ENCODE data around the gene ATG16L2. TPM values are rescaled to one million over a fixed set of nuclear protein-coding genes. Genes with fewer than 3 reads are reported as not detected.

Gene ATG16L2
- total RNA-seq, 1 donor from 2014 or later, result 51.0 TPM

DNA sequence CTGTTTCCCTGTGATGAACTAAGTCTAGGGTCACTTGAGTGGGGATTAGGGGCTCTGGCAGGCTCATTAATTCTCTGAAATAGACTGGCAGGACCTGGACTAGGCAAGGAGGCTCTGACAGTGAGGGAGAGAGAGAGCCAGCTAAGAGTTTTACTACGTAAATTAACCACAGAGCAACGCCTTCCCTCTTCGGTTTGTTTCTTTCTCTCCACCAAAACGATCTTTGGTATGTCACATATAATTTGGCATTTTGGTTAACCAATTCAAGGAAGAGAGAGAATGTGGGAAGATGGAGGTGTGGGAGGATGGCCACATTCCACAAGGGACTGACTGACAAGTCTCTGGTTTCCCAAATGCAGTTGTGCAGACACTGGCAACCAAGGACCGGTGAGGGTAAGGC lies 27.9 kb downstream of the ATG16L2 start:
- peaks cover 2% of the 10 kb centered on the region for H3K27me3 Mint-ChIP-seq (ENCODE audit: unreplicated experiment)
- TF ChIP-seq, protein P1, sequence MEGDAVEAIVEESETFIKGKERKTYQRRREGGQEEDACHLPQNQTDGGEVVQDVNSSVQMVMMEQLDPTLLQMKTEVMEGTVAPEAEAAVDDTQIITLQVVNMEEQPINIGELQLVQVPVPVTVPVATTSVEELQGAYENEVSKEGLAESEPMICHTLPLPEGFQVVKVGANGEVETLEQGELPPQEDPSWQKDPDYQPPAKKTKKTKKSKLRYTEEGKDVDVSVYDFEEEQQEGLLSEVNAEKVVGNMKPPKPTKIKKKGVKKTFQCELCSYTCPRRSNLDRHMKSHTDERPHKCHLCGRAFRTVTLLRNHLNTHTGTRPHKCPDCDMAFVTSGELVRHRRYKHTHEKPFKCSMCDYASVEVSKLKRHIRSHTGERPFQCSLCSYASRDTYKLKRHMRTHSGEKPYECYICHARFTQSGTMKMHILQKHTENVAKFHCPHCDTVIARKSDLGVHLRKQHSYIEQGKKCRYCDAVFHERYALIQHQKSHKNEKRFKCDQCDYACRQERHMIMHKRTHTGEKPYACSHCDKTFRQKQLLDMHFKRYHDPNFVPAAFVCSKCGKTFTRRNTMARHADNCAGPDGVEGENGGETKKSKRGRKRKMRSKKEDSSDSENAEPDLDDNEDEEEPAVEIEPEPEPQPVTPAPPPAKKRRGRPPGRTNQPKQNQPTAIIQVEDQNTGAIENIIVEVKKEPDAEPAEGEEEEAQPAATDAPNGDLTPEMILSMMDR (IDR thresholded peaks at IDR 0.05; ENCODE audit: unreplicated experiment), result no peak
- no peaks in the 10 kb centered on the region for H3K9me3 Mint-ChIP-seq (ENCODE audit: unreplicated experiment)
- H3K36me3 Mint-ChIP-seq (ENCODE audit: low read depth, unreplicated experiment), result peaks cover 37% of the 10 kb centered on the region
- no peak for DNase-seq (ENCODE audit: low spot score)
- no peak overlapping the region for H3K4me3 Mint-ChIP-seq (ENCODE audit: unreplicated experiment)
- no peak overlapping the region for H3K27ac Mint-ChIP-seq (ENCODE audit: unreplicated experiment)
- no peaks in the 10 kb centered on the region for H3K4me1 Mint-ChIP-seq (ENCODE audit: unreplicated experiment)

DNA sequence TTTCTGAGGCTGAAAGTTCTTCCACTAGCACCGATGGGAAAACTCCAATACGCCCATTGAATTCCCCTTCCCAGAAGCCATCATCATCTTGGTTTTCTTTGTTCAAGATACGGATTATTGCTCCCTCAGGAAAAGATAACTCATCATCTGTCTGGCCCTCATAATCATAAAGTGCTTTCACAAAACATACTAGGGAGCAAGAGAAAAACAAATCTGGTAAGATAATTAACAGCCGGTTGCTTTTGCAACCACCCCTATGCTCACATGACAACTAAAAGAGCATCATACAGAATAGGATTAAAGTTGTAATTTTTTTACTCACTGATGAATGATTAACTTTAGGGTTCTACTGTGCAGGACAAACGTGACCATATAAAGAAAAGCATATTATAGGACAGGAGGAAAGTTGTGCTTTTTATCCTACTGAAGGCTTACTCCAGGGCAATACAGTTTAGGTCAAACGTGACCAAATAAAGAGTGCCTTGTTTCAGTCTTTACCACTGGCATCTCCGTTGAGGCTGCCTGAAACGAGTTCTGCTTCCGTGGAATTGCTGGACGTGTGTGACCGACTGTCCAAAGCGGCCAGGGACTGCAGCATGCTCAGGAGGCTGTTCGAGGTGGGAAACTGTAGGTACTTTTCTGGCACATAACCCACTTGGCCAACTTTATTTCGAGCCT lies 28.6 kb downstream of the ATG16L2 start:
- no peak overlapping the region for H3K4me3 Mint-ChIP-seq (ENCODE audit: unreplicated experiment)
- TF ChIP-seq, protein P1 (IDR thresholded peaks at IDR 0.05; ENCODE audit: unreplicated experiment), result no peak
- no peak overlapping the region for H3K27ac Mint-ChIP-seq (ENCODE audit: unreplicated experiment)
- H3K9me3 Mint-ChIP-seq (ENCODE audit: unreplicated experiment), result no peaks in the 10 kb centered on the region
- H3K4me1 Mint-ChIP-seq (ENCODE audit: unreplicated experiment), result no peaks in the 10 kb centered on the region
- H3K27me3 Mint-ChIP-seq (ENCODE audit: unreplicated experiment), result peaks cover 2% of the 10 kb centered on the region
- DNase-seq (ENCODE audit: low spot score), result no peak
- H3K36me3 Mint-ChIP-seq (ENCODE audit: low read depth, unreplicated experiment), result peaks cover 37% of the 10 kb centered on the region

DNA sequence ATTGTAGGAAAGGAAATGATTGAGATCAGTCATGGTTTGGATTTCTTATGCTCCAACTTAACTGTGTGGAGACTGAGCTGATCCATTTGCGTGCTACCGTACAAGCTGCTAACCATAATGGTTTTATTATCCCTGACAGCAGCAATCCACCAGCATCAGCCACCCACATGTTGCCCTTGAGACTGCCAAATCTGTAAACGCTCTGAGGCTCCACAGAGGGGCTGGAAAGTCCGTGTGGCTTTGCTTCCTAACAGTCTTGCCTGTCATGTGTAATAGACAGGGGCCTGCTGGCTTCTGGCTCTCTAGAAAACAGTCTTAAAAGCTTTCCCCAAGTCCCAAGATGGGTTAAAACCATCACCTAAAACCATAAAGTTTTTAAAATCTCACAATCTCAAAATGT lies 30.1 kb downstream of the ATG16L2 start:
- H3K4me3 Mint-ChIP-seq (ENCODE audit: unreplicated experiment), result no peak overlapping the region
- H3K4me1 Mint-ChIP-seq (ENCODE audit: unreplicated experiment), result peaks cover 2% of the 10 kb centered on the region
- peaks cover 2% of the 10 kb centered on the region for H3K27me3 Mint-ChIP-seq (ENCODE audit: unreplicated experiment)
- no peak for DNase-seq (ENCODE audit: low spot score)
- TF ChIP-seq, protein P1 (IDR thresholded peaks at IDR 0.05; ENCODE audit: unreplicated experiment), result no peak
- peaks cover 28% of the 10 kb centered on the region for H3K36me3 Mint-ChIP-seq (ENCODE audit: low read depth, unreplicated experiment)
- no peak overlapping the region for H3K27ac Mint-ChIP-seq (ENCODE audit: unreplicated experiment)
- H3K9me3 Mint-ChIP-seq (ENCODE audit: unreplicated experiment), result no peaks in the 10 kb centered on the region

DNA sequence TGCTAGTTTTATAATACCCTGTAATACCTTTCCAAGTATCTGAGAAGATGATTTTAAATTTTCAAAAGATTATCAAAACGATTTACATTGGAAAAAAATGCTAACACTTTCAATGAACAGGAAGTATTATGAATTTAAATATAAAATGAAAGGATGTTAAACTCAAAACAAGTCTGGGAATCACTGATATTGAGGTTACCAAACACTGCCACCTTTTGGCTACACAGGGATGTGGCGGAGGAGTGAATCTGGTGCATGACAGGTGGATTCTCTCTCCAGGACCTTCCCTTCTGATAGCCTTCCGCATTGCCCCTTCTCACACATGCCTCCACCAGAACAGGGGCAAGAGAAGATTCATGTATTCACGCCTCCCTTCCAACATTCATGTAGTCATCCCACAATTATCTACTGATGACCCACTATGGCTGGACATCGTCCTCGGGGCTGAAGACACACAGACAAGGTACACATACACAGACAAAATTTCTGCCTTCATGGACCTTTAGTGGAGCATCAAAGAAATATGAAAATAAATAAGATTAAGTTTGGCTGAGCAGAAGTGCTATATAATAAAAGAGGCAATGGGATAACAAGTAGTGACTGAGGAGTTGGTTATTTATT lies 34.7 kb downstream of the ATG16L2 start:
- peaks cover 2% of the 10 kb centered on the region for H3K4me1 Mint-ChIP-seq (ENCODE audit: unreplicated experiment)

More for the DNA sequence above, 34.7 kb downstream of the ATG16L2 start:
- peaks cover 2% of the 10 kb centered on the region for H3K27me3 Mint-ChIP-seq (ENCODE audit: unreplicated experiment)
- TF ChIP-seq, protein P1 (IDR thresholded peaks at IDR 0.05; ENCODE audit: unreplicated experiment), result peak; percentile 47
- DNase-seq (ENCODE audit: low spot score), result no peak
- no peak overlapping the region for H3K27ac Mint-ChIP-seq (ENCODE audit: unreplicated experiment)
- peaks cover 9% of the 10 kb centered on the region for H3K36me3 Mint-ChIP-seq (ENCODE audit: low read depth, unreplicated experiment)
- H3K4me3 Mint-ChIP-seq (ENCODE audit: unreplicated experiment), result no peak overlapping the region
- no peaks in the 10 kb centered on the region for H3K9me3 Mint-ChIP-seq (ENCODE audit: unreplicated experiment)

All from endothelial cell (in vitro differentiated cells).